GM23338 (cell line): ENCODE data around the gene PPP2CA. TPM values are rescaled to one million over a fixed set of nuclear protein-coding genes. Genes with fewer than 3 reads are reported as not detected.

ENCODE experiments used
- ATAC-seq: fragments of 200-7000 bp; cut with Tn5 transposase; 3 replicates; pipeline ENCODE4 v1.9.1; 2020
- DNase-seq: peaks from one replicate; pipeline ENCODE4 v3.0.0-alpha.2; 2015; ENCODE audit warnings: low spot score
- H2AFZ ChIP-seq: fragments of 200-600 bp; sonication (generic); 2 replicates; pipeline ENCODE4 v1.8.0; 2016; ENCODE audit warnings: antibody characterized with exemption, mild to moderate bottlenecking, moderate library complexity
- H3F3A ChIP-seq: fragments of 200-600 bp; sonication (generic); replicated peaks from 2 replicates; pipeline ENCODE4 v1.8.0; 2017; ENCODE audit warnings: antibody characterized with exemption, mixed run types, low read depth
- H3K27ac ChIP-seq: fragments of 200-600 bp; sonication (generic); 2 replicates; pipeline ENCODE4 v1.6.1; 2016; ENCODE audit warnings: low read depth
- H3K27me3 ChIP-seq: fragments of 200-600 bp; sonication (generic); 2 replicates; pipeline ENCODE4 v1.8.0; 2016; ENCODE audit warnings: mild to moderate bottlenecking, mixed run types, moderate library complexity; ENCODE audit not compliant: insufficient read depth
- H3K36me3 ChIP-seq: fragments of 200-600 bp; sonication (generic); 2 replicates; pipeline ENCODE4 v1.8.0; 2016; ENCODE audit warnings: mild to moderate bottlenecking; ENCODE audit not compliant: insufficient read depth
- H3K4me1 ChIP-seq: fragments of 200-600 bp; sonication (generic); 2 replicates; pipeline ENCODE4 v1.8.0; 2016; ENCODE audit warnings: mild to moderate bottlenecking, moderate library complexity; ENCODE audit not compliant: insufficient read depth
- H3K4me2 ChIP-seq: fragments of 200-600 bp; sonication (generic); 2 replicates; pipeline ENCODE4 v1.7.1; 2017; ENCODE audit warnings: mixed run types
- H3K4me3 ChIP-seq: fragments of 200-600 bp; sonication (generic); 2 replicates; pipeline ENCODE4 v1.6.1; 2016; ENCODE audit warnings: mixed run types
- H3K79me2 ChIP-seq: fragments of 200-600 bp; sonication (generic); replicated peaks from 2 replicates; pipeline ENCODE4 v1.8.0; 2017; ENCODE audit warnings: mild to moderate bottlenecking; ENCODE audit not compliant: insufficient read depth
- H3K9me2 ChIP-seq: fragments of 200-600 bp; sonication (generic); 2 replicates; pipeline ENCODE4 v1.8.0; 2017; ENCODE audit not compliant: insufficient read depth
- H4K20me1 ChIP-seq: fragments of 200-600 bp; sonication (generic); replicated peaks from 2 replicates; pipeline ENCODE4 v1.8.0; 2017; ENCODE audit warnings: mild to moderate bottlenecking; ENCODE audit not compliant: insufficient read depth
- H3K27ac Mint-ChIP-seq: 2 replicates; pipeline ENCODE4 v1.8.0; 2020; ENCODE audit warnings: inconsistent platforms, mild to moderate bottlenecking, moderate library complexity, mixed read lengths
- H3K27me3 Mint-ChIP-seq: 3 replicates; pipeline ENCODE4 v1.8.0; 2022; ENCODE audit warnings: low read depth, mild to moderate bottlenecking, moderate library complexity, mixed read lengths, inconsistent platforms; ENCODE audit not compliant: insufficient read depth, poor library complexity
- H3K36me3 Mint-ChIP-seq: 3 replicates; pipeline ENCODE4 v1.8.0; 2021; ENCODE audit warnings: low read depth, mild to moderate bottlenecking, inconsistent platforms, moderate library complexity, mixed read lengths
- H3K4me1 Mint-ChIP-seq: 3 replicates; pipeline ENCODE4 v1.8.0; 2020; ENCODE audit warnings: mild to moderate bottlenecking, inconsistent platforms, mixed read lengths
- H3K4me3 Mint-ChIP-seq: 3 replicates; pipeline ENCODE4 v1.8.0; 2021; ENCODE audit warnings: moderate library complexity, mild to moderate bottlenecking, inconsistent platforms, mixed read lengths
- H3K9me3 Mint-ChIP-seq: 3 replicates; pipeline ENCODE4 v1.8.0; 2020; ENCODE audit warnings: moderate library complexity, mild to moderate bottlenecking, inconsistent platforms, mixed read lengths
- CREB1 ChIP-seq: fragments of 250-450 bp; sonication (Bioruptor Pico); IDR thresholded peaks from 2 replicates; pipeline ENCODE4 v1.5.0; 2020; ENCODE audit warnings: low read depth, mild to moderate bottlenecking, moderate library complexity
- CTCF ChIP-seq, 2 experiments: fragments of 200-600 bp in 1 of 2; sonication (generic) in 1 of 2; conservative IDR thresholded peaks; 2 replicates each; pipeline versions ENCODE4 v1.5.1 to v1.6.1; 2016 to 2017; ENCODE audit warnings: antibody characterized with exemption in 2 of 2, low read depth in 2 of 2, mild to moderate bottlenecking in 2 of 2, moderate library complexity in 1 of 2
- ETS1 ChIP-seq: IDR thresholded peaks from 2 replicates; pipeline ENCODE4 v1.6.1; 2016; ENCODE audit warnings: antibody characterized with exemption
- EZH2 ChIP-seq: fragments of 200-600 bp; sonication (generic); IDR thresholded peaks from one replicate; pipeline ENCODE4 v1.8.0; 2017; ENCODE audit warnings: antibody characterized with exemption, mild to moderate bottlenecking, low read depth; ENCODE audit not compliant: unreplicated experiment
- EZH2phosphoT487 ChIP-seq: fragments of 200-600 bp; sonication (generic); IDR thresholded peaks from one replicate; pipeline ENCODE4 v1.8.1; 2018; ENCODE audit warnings: antibody characterized with exemption; ENCODE audit not compliant: unreplicated experiment
- JUNB ChIP-seq: IDR thresholded peaks from one replicate; pipeline ENCODE4 v1.6.1; 2016; ENCODE audit warnings: antibody characterized with exemption; ENCODE audit not compliant: unreplicated experiment
- POLR2AphosphoS5 ChIP-seq: IDR thresholded peaks from 2 replicates; pipeline ENCODE4 v1.6.1; 2016; ENCODE audit warnings: antibody characterized with exemption, low read depth
- REST ChIP-seq: IDR thresholded peaks from one replicate; pipeline ENCODE4 v1.6.1; 2018; ENCODE audit warnings: antibody characterized with exemption; ENCODE audit not compliant: unreplicated experiment
- STAT1 ChIP-seq: IDR thresholded peaks from one replicate; pipeline ENCODE4 v1.6.1; 2016; ENCODE audit warnings: antibody characterized with exemption; ENCODE audit not compliant: unreplicated experiment
- ZNF331 ChIP-seq: fragments of 250-450 bp; sonication (Bioruptor Pico); IDR thresholded peaks from 2 replicates; pipeline ENCODE4 v1.5.0; 2020; ENCODE audit warnings: low read depth, mild to moderate bottlenecking, moderate library complexity
- ZNF462 ChIP-seq: fragments of 250-450 bp; sonication (Bioruptor Pico); IDR thresholded peaks from 2 replicates; pipeline ENCODE4 v1.5.0; 2020; ENCODE audit warnings: mild to moderate bottlenecking, moderate library complexity
- polyA plus RNA-seq: library from polyadenylated mRNA; unstranded; fragments of >200 nt; fragmentation: Nextera tagmentation; extraction: Ambion mirVana; gene quantifications from 2 replicates; pipeline ENCODE4 v1.2.1, GENCODE V29; 2016
- total RNA-seq: library from RNA; depleted of rRNA; stranded (reverse); fragments of >200 nt; shearing (Covaris generic); gene quantifications from 2 replicates; pipeline ENCODE4 v1.2.3, GENCODE V29; 2014

PPP2CA gene
- total and polyA plus RNA-seq, 2 experiments from 2014 or later: 131 to 316 TPM

GRCh38 chr5:134258896-134259295 is 33.0 kb upstream of the PPP2CA start:
- DNase-seq (no peak), ATAC-seq (no peak)
- Mint-ChIP-seq H3K36me3 (peaks cover 27% of the 10 kb centered on the region), H3K4me1 (no peaks in the 10 kb centered on the region; the same call in 2 of the 3 replicates), H3K27me3 (peaks cover 4% of the 10 kb centered on the region), H3K27ac (no peak overlapping the region), H3K4me3 (no peak overlapping the region), H3K9me3 (peaks cover 33% of the 10 kb centered on the region)
- H3F3A ChIP-seq: no peaks in the 10 kb centered on the region
- no peaks in the 10 kb centered on the region for H3K9me2 ChIP-seq
- H3K4me2 ChIP-seq: no peak overlapping the region
- H4K20me1 ChIP-seq: no peaks in the 10 kb centered on the region
- no peaks in the 10 kb centered on the region for H3K79me2 ChIP-seq
- no peak overlapping the region for H2AFZ ChIP-seq
- no peaks in the 10 kb centered on the region for H3K4me1 ChIP-seq
- peaks cover 10% of the 10 kb centered on the region for H3K36me3 ChIP-seq
- no peaks in the 10 kb centered on the region for H3K27me3 ChIP-seq
- H3K4me3 ChIP-seq: no peak overlapping the region
- H3K27ac ChIP-seq: no peak overlapping the region
- TF ChIP-seq JUNB: no peak
- no peak for TF ChIP-seq EZH2
- TF ChIP-seq REST: no peak
- TF ChIP-seq EZH2phosphoT487: no peak
- TF ChIP-seq POLR2AphosphoS5: no peak
- no peak for TF ChIP-seq CREB1
- no peak for TF ChIP-seq ZNF331 (CRISPR knock-in tag)
- no peak for TF ChIP-seq CTCF (conservative IDR thresholded peaks at IDR 0.05; ENCODE audit: low read depth in 2 of 2)
- no peak for TF ChIP-seq STAT1
- TF ChIP-seq ZNF462 (CRISPR knock-in tag): no peak
- TF ChIP-seq ETS1: no peak
